Measurements from ENCODE around the gene EARS2. TPM values are rescaled to one million over a fixed set of nuclear protein-coding genes. Genes with fewer than 3 reads are reported as not detected.

Gene EARS2
- total and polyA plus RNA-seq, 2 donors: 17.7 to 27.5 TPM

DNA sequence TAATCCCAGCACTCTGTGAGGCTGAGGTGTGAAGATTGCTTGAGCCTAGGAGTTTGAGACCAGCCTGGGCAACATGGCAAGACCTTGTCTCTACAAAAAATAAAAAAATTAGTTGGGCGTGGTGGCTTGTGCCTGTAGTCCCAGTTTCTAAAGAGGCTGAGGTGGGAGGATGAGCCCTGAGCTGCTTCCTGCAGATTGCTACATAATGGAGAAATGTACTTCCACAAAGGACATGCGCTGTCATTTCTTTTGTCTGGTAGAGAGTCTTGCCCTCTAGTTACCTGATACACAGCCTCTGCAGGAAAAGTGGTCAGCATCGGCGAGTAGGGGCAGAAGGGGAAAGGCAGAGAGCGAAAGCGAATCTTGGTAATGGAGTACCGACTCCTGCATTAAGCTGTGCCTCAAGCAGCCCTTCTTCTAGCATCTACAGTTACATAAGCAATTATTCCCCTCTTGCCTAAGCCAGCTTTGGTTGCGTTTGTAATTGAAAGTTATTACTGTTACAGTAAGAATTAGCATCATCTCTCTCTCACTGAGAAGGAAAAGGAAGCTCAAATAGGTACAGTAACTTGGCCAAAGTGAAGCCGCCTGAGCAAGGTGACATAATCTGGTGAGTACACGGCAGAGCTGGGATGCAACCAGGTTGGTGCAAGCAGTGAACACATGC, 28.4 kb downstream of the EARS2 start:
- H3K36me3 ChIP-seq (ENCODE audit: insufficient read depth): peaks cover 1% of the 10 kb centered on the region
- no peak overlapping the region for H3K4me3 ChIP-seq (ENCODE audit: low read depth, low read length)
- 95% methylated on average over 10 of the region's 10 CpGs for WGBS
- no peak for DNase-seq (ENCODE audit: extremely low spot score)
- H3K4me1 ChIP-seq (ENCODE audit: insufficient read depth): no peaks in the 10 kb centered on the region
- no peak overlapping the region for H3K27ac ChIP-seq (ENCODE audit: low read depth)

DNA sequence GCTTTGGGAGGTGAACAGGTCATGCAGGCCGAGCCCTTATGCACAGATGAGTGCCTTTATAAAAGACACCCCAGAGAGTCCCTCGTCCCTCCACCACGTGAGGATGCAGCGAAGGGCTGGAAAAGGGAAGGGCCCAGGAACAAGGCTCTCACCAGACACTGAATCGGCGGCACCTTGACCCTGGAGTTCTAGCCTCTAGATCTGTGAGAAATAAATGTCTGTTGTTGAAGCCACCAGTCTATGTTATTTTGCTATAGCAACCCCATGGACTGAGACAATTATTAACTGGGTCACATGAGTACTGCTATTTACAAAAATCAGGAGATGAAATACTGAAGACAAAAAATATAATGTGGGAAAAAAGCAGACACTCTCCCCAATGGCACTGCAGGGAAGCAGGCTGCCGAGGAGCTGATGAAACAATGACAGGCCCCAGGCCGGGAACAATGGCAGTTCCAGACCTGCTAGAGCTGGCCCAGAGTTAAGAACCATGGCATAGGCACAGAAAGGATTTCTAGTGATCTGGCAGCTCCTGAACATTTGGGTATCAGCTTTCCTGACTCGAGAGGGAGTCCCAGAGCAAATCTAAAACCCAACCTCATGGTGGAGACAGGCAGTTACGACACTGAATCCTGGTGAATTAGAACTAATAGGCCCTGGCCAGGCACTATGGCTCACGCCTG, 29.0 kb downstream of the EARS2 start:
- Histone ChIP-seq H3K4me1 (ENCODE audit: insufficient read depth) (no peaks in the 10 kb centered on the region), H3K4me3 (ENCODE audit: low read depth, low read length) (no peak overlapping the region), H3K36me3 (ENCODE audit: insufficient read depth) (peaks cover 3% of the 10 kb centered on the region), H3K27ac (ENCODE audit: low read depth) (no peak overlapping the region)
- 94% methylated on average over 11 of the region's 11 CpGs for WGBS
- no peak for DNase-seq (ENCODE audit: extremely low spot score)

DNA sequence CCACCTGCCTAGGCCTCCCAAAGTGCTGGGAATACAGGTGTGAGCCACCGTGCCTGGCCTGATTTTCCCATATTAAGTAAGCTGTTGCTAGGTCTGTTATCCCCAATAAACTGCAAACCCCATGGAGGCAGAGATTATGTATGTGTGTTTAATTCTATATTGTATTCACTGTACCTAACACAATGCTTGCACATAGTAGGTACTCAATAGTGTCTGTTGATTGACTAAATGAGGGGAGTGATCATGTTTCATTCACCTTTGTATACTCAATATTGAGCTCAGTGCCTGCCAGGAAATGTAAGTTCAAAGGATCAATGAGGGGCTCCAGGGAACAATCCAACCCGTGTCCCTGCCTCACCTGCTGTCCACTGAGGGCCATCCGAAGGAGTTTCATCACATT, 32.3 kb downstream of the EARS2 start:
- no peak overlapping the region for H3K27ac ChIP-seq (ENCODE audit: low read depth)
- no peak for DNase-seq (ENCODE audit: extremely low spot score)
- no peaks in the 10 kb centered on the region for H3K4me1 ChIP-seq (ENCODE audit: insufficient read depth)
- peaks cover 3% of the 10 kb centered on the region for H3K36me3 ChIP-seq (ENCODE audit: insufficient read depth)
- 94% methylated on average over 3 of the region's 3 CpGs for WGBS
- H3K4me3 ChIP-seq (ENCODE audit: low read depth, low read length): no peak overlapping the region

DNA sequence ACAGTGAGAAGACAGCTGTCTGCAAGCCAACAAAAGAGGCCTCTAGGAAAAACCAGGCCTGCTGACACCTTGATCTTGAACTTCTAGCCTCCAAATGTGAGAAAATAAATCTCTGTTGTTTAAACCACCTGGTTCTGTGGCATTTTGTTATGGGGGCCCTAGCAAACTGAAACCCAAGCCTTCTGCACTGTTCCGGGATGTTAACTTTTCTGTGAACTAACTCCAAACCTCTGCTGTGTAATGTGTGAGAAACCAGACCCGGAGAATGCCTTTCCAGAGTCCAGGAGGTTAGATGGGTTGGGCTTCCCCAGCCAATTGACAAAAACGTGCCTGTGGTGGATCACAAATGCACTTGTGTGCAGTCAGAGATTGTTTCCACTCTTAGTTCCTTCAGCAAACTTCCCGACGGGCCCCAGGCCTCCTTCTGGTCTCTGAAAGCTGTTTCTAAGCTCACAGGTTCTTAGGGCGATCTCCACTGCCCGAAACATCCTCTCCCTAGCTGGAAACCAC, 33.2 kb downstream of the EARS2 start:
- Histone ChIP-seq H3K36me3 (ENCODE audit: insufficient read depth) (peaks cover 3% of the 10 kb centered on the region), H3K4me3 (ENCODE audit: low read depth, low read length) (no peak overlapping the region), H3K4me1 (ENCODE audit: insufficient read depth) (no peaks in the 10 kb centered on the region), H3K27ac (ENCODE audit: low read depth) (no peak overlapping the region)
- DNase-seq (ENCODE audit: extremely low spot score): no peak
- WGBS: 90% methylated on average over 7 of the region's 7 CpGs

DNA sequence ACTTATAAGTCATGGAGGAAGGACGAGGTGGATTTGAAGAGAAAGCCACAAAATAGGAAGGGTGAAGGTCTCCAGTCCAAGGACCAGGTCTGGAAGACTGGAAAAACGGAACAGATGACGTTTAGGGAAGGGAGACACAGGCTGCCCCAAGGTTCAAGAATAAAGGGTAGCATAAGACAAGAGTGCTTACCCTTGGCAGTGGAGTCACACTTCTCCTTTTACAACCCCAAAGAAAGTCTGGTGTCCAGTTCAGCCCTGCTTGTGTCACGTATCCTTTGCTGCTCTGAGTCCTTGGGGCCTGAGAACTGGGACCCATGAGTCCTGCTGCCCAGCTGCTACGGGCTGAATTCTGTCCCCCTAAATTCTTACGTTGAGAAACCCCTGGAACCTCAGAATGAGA, 33.8 kb downstream of the EARS2 start:
- no peaks in the 10 kb centered on the region for H3K4me1 ChIP-seq (ENCODE audit: insufficient read depth)
- H3K36me3 ChIP-seq (ENCODE audit: insufficient read depth): peaks cover 2% of the 10 kb centered on the region
- DNase-seq (ENCODE audit: extremely low spot score): no peak
- H3K27ac ChIP-seq (ENCODE audit: low read depth): no peak overlapping the region
- no peak overlapping the region for H3K4me3 ChIP-seq (ENCODE audit: low read depth, low read length)
- WGBS: 92% methylated on average over 6 of the region's 6 CpGs

DNA sequence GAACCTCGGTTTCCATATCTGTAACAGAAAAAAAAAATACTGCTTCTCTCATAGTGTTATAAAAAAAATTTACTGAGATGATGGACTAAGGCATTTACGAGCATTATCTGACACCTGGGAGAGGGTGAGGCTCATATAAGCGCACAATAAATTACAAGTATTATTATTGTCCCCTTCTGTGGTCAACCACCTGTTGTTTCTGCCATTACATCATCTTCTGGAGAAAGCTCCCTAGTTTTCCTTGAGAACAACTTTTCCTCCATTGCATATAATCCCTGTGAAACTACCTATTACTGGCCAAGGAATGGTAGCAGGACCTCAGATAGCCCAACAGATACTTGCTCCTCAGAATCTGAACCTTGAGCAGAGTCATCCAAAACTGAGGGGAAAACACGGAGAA, 35.2 kb downstream of the EARS2 start:
- DNase-seq (ENCODE audit: extremely low spot score): no peak
- H3K36me3 ChIP-seq (ENCODE audit: insufficient read depth): peaks cover 2% of the 10 kb centered on the region
- 98% methylated on average over 4 of the region's 4 CpGs for whole genome bisulfite sequencing

DNA sequence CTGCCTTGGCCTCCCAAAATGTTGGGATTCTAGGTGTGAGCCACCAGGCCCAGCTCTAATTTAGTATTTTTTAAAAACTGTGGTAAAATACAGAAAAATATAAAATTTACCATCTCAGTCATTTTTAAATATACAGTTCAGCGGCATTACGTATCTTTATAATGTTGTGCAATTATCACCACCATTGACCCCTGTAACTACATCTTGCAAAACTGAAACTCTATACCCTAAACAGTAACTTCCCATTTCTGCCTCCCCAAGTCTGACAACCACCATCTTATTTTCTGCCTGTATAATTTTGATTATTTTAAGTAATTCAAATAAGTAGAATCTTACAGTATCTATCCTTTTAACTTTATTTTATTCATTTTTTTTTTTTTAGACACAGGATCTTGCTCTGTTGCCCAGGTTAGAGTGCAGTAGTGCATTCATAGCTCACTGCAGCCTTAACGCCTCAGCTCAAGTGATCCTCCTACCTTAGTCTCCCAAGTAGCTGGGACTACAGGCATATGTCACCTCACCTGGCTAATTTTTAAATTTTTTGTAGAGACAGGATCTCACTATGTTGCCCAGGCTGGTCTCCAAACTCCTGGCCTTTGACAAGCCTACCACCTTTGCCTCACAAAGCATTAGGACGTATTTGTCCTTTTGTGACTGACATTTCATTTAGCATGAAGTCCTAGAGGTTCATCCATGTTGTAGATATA, 36.0 kb downstream of the EARS2 start:
- DNase-seq (ENCODE audit: extremely low spot score): no peak
- no peak overlapping the region for H3K27ac ChIP-seq (ENCODE audit: low read depth)
- 68% methylated on average over 4 of the region's 4 CpGs for WGBS
- peaks cover 2% of the 10 kb centered on the region for H3K36me3 ChIP-seq (ENCODE audit: insufficient read depth)
- no peaks in the 10 kb centered on the region for H3K4me1 ChIP-seq (ENCODE audit: insufficient read depth)
- H3K4me3 ChIP-seq (ENCODE audit: low read depth, low read length): no peak overlapping the region

More for the DNA sequence above, 35.2 kb downstream of the EARS2 start:
- Histone ChIP-seq H3K4me1 (ENCODE audit: insufficient read depth) (no peaks in the 10 kb centered on the region), H3K4me3 (ENCODE audit: low read depth, low read length) (no peak overlapping the region), H3K27ac (ENCODE audit: low read depth) (no peak overlapping the region)

DNA sequence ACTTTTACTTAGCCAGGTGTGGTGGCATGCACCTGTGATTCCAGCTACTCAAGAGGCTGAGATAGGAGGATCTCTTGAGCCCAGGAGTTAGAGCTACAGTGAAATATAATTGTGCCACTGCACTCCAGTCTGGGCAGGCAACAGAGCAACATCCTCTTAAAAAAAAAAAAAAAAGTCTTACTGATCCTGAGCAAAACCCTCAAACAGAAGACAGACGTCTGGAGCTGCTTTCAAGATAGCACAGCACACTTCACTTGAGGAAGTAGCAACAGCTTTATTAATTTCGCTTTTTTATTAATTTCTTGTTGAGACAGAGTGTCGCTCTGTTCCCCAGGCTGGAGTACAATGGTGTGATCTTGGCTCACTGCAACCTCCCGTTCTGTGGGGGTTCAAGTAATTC, 36.6 kb downstream of the EARS2 start:
- DNase-seq (ENCODE audit: extremely low spot score): no peak
- WGBS: 82% methylated on average over 4 of the region's 4 CpGs
- no peak overlapping the region for H3K4me3 ChIP-seq (ENCODE audit: low read depth, low read length)
- H3K27ac ChIP-seq (ENCODE audit: low read depth): no peak overlapping the region
- peaks cover 2% of the 10 kb centered on the region for H3K36me3 ChIP-seq (ENCODE audit: insufficient read depth)
- H3K4me1 ChIP-seq (ENCODE audit: insufficient read depth): no peaks in the 10 kb centered on the region

DNA sequence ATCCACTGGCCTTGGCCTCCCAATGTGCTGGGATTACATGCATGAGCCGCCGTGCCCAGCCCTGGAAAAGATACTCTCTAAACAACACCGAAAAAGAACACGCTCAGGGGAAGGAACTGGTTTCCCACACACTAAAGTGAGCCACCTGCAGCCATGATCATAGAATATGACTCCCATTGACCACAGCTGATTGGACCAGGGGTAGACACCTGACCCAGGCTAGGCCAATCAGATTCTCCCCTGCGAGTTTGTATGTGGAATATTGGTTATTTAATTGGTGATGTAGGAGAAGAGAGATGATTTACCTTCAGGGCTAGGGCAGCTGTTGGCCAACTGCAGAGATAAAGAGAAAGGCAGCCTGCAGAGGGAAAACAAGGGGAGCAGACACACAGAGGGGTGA, 37.9 kb downstream of the EARS2 start:
- no peak overlapping the region for H3K4me3 ChIP-seq (ENCODE audit: low read depth, low read length)
- no peak for DNase-seq (ENCODE audit: extremely low spot score)
- no peaks in the 10 kb centered on the region for H3K4me1 ChIP-seq (ENCODE audit: insufficient read depth)
- H3K36me3 ChIP-seq (ENCODE audit: insufficient read depth): peaks cover 2% of the 10 kb centered on the region
- whole genome bisulfite sequencing: 96% methylated on average over 5 of the region's 5 CpGs
- H3K27ac ChIP-seq (ENCODE audit: low read depth): no peak overlapping the region

DNA sequence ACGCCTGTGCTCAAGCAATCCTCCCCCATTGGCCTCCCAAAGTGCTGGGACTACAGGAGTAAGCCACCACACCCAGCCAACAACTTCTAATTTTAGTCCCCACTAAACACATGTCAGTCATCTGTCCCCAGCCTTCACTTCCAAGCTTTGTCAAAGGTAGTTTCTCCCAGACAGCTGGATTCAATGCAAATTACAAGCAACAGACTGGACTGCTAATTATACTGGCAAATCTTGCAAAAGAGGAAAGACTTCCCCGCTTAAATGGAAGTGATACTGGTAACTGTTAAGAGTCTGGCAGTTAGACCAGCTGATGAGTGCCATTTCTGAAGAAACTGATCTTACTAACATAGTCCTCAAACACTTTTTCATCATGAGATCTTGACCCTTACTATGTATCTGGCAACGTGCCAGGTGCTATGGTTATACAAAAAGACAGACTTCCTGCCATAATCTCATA, 38.7 kb downstream of the EARS2 start:
- DNase-seq (ENCODE audit: extremely low spot score): no peak
- Histone ChIP-seq H3K27ac (ENCODE audit: low read depth) (no peak overlapping the region), H3K36me3 (ENCODE audit: insufficient read depth) (peaks cover 2% of the 10 kb centered on the region), H3K4me3 (ENCODE audit: low read depth, low read length) (no peak overlapping the region), H3K4me1 (ENCODE audit: insufficient read depth) (no peaks in the 10 kb centered on the region)
- 77% methylated on average over 3 of the region's 3 CpGs for WGBS

DNA sequence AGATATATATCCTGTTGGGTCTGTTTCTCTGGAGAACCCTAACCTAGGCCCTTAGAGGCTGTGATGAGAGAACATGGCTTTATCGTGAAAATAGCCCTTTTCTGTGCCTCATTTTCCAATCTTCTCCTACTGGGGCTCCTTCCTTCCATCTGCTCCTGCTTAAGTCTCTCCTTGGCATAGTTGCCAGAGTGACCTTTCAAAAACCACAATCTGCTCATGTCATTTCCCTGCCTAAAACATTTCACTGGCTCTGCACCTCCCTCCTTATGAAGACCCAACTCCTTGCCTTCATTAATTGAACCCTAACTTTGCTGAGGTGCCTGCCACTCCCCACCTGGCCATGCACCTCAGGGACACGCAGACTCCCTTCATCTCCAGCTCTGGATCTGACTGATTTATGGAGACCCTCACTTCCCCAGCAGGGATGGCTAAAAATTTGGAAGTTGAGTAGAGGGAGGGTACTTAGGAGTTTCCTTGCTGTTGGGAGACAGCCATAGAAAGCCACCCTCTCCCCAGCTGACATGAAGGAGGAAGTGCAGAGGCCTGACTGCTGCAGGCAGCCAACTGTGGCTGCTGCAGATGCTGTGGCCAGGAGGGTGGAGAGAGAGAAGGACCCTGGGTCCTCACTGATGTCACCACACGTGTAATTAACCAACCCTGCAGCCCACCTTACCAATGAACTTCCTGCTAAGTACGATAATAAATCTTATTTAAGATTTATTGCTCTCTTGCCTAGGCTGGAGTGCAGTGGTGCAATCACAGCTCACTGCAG, 40.6 kb downstream of the EARS2 start:
- Histone ChIP-seq H3K36me3 (ENCODE audit: insufficient read depth) (no peaks in the 10 kb centered on the region), H3K4me1 (ENCODE audit: insufficient read depth) (no peaks in the 10 kb centered on the region), H3K4me3 (ENCODE audit: low read depth, low read length) (no peak overlapping the region), H3K27ac (ENCODE audit: low read depth) (no peak overlapping the region)
- WGBS: 78% methylated on average over 4 of the region's 4 CpGs
- DNase-seq (ENCODE audit: extremely low spot score): no peak

DNA sequence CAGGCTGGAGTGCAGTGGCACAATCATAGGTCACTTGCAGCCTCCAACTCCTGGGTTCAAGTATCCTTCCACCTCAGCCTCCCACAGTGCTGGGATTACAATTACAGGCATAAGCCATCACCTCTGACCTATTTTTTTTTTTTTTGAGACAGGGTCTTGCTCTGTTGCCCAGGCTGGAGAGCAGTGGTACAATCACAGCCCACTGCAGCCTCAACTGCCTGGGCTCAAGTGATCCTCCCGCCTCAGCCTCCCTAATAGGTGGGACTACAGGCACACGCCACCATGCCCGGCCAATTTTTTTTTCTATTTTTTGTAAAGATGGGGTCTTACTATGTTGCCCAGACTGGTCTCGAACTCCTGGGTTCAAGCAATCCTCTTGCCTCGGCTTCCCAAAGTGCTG, 41.3 kb downstream of the EARS2 start:
- H3K36me3 ChIP-seq (ENCODE audit: insufficient read depth): no peaks in the 10 kb centered on the region
- no peak overlapping the region for H3K4me3 ChIP-seq (ENCODE audit: low read depth, low read length)
- H3K4me1 ChIP-seq (ENCODE audit: insufficient read depth): no peaks in the 10 kb centered on the region
- DNase-seq (ENCODE audit: extremely low spot score): no peak
- no peak overlapping the region for H3K27ac ChIP-seq (ENCODE audit: low read depth)
- 98% methylated on average over 5 of the region's 5 CpGs for WGBS

DNA sequence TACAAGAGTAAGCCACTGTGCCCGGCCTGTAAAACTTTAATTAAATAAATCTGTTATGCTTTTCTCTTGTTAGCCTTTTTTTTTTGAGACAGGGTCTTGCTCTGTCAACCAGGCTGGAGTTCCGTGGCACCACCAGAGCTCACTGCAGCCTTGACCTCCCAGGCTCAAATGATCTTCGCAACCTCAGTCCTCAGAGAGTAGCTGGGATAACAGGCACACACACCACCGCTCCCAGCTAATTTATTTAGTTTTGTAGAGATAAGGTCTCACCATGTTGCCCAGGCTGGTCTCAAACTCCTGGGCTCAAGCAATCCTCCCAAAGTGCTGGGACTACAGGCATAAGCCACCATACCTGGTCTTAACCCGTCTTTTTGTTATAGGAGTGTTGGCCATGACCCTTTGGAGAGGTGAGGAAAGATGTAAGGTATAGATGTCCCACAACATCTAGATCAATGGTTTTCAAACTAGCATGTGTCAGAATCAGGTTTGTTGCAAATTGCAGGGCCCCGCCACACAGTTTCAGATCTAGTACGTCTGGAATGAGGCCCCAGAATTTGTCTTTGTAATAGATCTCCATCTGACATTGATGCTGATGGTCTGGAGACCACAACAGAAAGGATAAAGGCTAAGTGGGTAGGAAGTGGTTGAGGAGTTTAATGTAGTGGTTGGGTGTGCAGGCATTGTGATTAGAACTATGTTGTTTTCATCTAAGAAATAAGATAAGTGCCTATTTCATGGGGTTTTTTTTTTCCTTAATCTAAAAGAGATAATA, 42.6 kb downstream of the EARS2 start:
- H3K27ac ChIP-seq (ENCODE audit: low read depth): no peak overlapping the region
- H3K4me1 ChIP-seq (ENCODE audit: insufficient read depth): no peaks in the 10 kb centered on the region
- WGBS: 81% methylated on average over 7 of the region's 7 CpGs
- no peaks in the 10 kb centered on the region for H3K36me3 ChIP-seq (ENCODE audit: insufficient read depth)
- H3K4me3 ChIP-seq (ENCODE audit: low read depth, low read length): no peak overlapping the region
- DNase-seq (ENCODE audit: extremely low spot score): no peak
